ENCODE measurements around the gene KIF26B. TPM values are rescaled to one million over a fixed set of nuclear protein-coding genes. Genes with fewer than 3 reads are reported as not detected.

KIF26B gene
- total RNA-seq, 1 donor from 2014 or later = 0.49 TPM

DNA sequence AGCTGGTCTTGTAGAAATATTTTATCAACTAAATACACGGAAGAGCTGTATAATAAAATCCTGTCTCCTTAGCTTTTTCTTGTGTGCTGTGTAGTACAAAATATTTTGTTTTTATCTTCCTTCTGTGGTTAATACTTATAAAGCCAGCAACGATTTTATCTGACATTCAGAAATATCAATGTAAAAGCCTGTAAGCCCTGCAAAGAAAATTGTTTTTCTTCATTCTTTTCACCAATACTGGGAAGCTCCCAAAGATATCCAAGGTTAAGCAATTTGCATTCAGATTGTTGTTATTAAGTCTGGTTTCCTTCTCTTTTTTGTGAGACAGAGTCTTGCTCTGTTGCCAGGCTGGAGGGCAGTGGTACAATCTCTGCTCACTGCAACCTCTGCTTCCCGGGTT is 38.0 kb upstream of the KIF26B start:
- TF ChIP-seq POLR2A (IDR thresholded peaks at IDR 0.05) = no peak
- TF ChIP-seq POLR2AphosphoS5 (IDR thresholded peaks at IDR 0.05; ENCODE audit: insufficient read depth in 1 of 2, low read depth in 1 of 2) = no peak
- TF ChIP-seq, protein P1, sequence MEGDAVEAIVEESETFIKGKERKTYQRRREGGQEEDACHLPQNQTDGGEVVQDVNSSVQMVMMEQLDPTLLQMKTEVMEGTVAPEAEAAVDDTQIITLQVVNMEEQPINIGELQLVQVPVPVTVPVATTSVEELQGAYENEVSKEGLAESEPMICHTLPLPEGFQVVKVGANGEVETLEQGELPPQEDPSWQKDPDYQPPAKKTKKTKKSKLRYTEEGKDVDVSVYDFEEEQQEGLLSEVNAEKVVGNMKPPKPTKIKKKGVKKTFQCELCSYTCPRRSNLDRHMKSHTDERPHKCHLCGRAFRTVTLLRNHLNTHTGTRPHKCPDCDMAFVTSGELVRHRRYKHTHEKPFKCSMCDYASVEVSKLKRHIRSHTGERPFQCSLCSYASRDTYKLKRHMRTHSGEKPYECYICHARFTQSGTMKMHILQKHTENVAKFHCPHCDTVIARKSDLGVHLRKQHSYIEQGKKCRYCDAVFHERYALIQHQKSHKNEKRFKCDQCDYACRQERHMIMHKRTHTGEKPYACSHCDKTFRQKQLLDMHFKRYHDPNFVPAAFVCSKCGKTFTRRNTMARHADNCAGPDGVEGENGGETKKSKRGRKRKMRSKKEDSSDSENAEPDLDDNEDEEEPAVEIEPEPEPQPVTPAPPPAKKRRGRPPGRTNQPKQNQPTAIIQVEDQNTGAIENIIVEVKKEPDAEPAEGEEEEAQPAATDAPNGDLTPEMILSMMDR (IDR thresholded peaks at IDR 0.05) = no peak
- no peak overlapping the region for H3K4me3 ChIP-seq
- H3K4me1 ChIP-seq = no peaks in the 10 kb centered on the region
- H3K36me3 ChIP-seq = no peaks in the 10 kb centered on the region
- intact Hi-C loops (cut with DNase I) = no loop called here
- no peaks in the 10 kb centered on the region for H3K27me3 ChIP-seq
- DNase-seq (ENCODE audit: extremely low spot score in 2 of 2) = no peak
- no peak overlapping the region for H3K27ac ChIP-seq
- H3K9me3 ChIP-seq = no peaks in the 10 kb centered on the region

GRCh38 chr1:245118066-245118465 is 36.7 kb upstream of the KIF26B start:
- Histone ChIP-seq H3K9me3 (no peaks in the 10 kb centered on the region), H3K4me1 (no peaks in the 10 kb centered on the region), H3K27ac (no peak overlapping the region), H3K4me3 (no peak overlapping the region), H3K27me3 (no peaks in the 10 kb centered on the region), H3K36me3 (no peaks in the 10 kb centered on the region)
- intact Hi-C loops (cut with DNase I) = no loop called here
- DNase-seq (ENCODE audit: extremely low spot score in 2 of 2) = no peak
- TF ChIP-seq POLR2AphosphoS5 (IDR thresholded peaks at IDR 0.05; ENCODE audit: insufficient read depth in 1 of 2, low read depth in 1 of 2) = no peak
- TF ChIP-seq, protein P1 (IDR thresholded peaks at IDR 0.05) = no peak
- TF ChIP-seq POLR2A (IDR thresholded peaks at IDR 0.05) = no peak

GRCh38 chr1:245118806-245119205 is 36.0 kb upstream of the KIF26B start:
- Histone ChIP-seq H3K27ac (no peak overlapping the region), H3K9me3 (no peaks in the 10 kb centered on the region), H3K36me3 (no peaks in the 10 kb centered on the region), H3K27me3 (no peaks in the 10 kb centered on the region), H3K4me1 (no peaks in the 10 kb centered on the region), H3K4me3 (no peak overlapping the region)
- intact Hi-C loops (cut with DNase I) = no loop called here
- TF ChIP-seq POLR2AphosphoS5 (IDR thresholded peaks at IDR 0.05; ENCODE audit: insufficient read depth in 1 of 2, low read depth in 1 of 2) = no peak
- no peak for TF ChIP-seq POLR2A (IDR thresholded peaks at IDR 0.05)
- TF ChIP-seq, protein P1 (IDR thresholded peaks at IDR 0.05) = no peak
- no peak for DNase-seq (ENCODE audit: extremely low spot score in 2 of 2)

GRCh38 chr1:245121523-245121922 is 33.3 kb upstream of the KIF26B start:
- TF ChIP-seq, protein P1 (IDR thresholded peaks at IDR 0.05) = no peak
- no peak for TF ChIP-seq POLR2AphosphoS5 (IDR thresholded peaks at IDR 0.05; ENCODE audit: insufficient read depth in 1 of 2, low read depth in 1 of 2)
- TF ChIP-seq POLR2A (IDR thresholded peaks at IDR 0.05) = no peak
- intact Hi-C loops (cut with DNase I) = no loop called here
- no peak for DNase-seq (ENCODE audit: extremely low spot score in 2 of 2)
- H3K9me3 ChIP-seq = no peaks in the 10 kb centered on the region
- no peak overlapping the region for H3K27ac ChIP-seq
- no peak overlapping the region for H3K4me3 ChIP-seq
- H3K4me1 ChIP-seq = no peaks in the 10 kb centered on the region
- H3K36me3 ChIP-seq = no peaks in the 10 kb centered on the region
- H3K27me3 ChIP-seq = no peaks in the 10 kb centered on the region

DNA sequence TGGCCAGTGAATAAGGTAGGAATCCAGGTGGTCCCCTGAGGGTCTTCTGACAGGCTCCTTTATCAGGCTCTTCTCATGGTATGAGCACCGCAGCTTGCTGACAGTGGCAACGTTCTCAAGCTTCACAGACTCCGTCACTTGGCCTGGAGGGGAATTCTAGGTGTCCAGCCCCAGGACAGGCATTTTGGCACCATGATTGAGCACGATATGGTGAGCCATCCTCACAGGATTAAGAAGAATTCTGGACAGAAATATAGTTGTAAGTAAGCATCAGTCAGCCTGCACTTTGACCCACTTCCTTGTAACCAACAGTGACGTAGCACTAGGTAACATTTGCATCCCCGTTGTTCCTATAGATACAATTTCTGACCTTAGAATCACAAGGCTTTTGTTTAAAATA is 30.5 kb upstream of the KIF26B start:
- no peak overlapping the region for H3K4me3 ChIP-seq
- H3K9me3 ChIP-seq = no peaks in the 10 kb centered on the region
- no peak for TF ChIP-seq POLR2A (IDR thresholded peaks at IDR 0.05)
- TF ChIP-seq POLR2AphosphoS5 (IDR thresholded peaks at IDR 0.05; ENCODE audit: insufficient read depth in 1 of 2, low read depth in 1 of 2) = no peak
- TF ChIP-seq, protein P1 (IDR thresholded peaks at IDR 0.05) = no peak
- no peaks in the 10 kb centered on the region for H3K36me3 ChIP-seq
- H3K27ac ChIP-seq = no peak overlapping the region
- intact Hi-C loops (cut with DNase I) = no loop called here
- peaks cover 1% of the 10 kb centered on the region for H3K4me1 ChIP-seq
- no peak for DNase-seq (ENCODE audit: extremely low spot score in 2 of 2)
- H3K27me3 ChIP-seq = no peaks in the 10 kb centered on the region
